HS-27A (cell line): ENCODE data around the gene JOSD2.

Experiments used
- DNase-seq: peaks from one replicate; pipeline ENCODE4 v3.0.0-alpha.2; 2012; ENCODE audit warnings: low read depth, missing footprints

The JOSD2 gene, protein sequence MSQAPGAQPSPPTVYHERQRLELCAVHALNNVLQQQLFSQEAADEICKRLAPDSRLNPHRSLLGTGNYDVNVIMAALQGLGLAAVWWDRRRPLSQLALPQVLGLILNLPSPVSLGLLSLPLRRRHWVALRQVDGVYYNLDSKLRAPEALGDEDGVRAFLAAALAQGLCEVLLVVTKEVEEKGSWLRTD

DNA sequence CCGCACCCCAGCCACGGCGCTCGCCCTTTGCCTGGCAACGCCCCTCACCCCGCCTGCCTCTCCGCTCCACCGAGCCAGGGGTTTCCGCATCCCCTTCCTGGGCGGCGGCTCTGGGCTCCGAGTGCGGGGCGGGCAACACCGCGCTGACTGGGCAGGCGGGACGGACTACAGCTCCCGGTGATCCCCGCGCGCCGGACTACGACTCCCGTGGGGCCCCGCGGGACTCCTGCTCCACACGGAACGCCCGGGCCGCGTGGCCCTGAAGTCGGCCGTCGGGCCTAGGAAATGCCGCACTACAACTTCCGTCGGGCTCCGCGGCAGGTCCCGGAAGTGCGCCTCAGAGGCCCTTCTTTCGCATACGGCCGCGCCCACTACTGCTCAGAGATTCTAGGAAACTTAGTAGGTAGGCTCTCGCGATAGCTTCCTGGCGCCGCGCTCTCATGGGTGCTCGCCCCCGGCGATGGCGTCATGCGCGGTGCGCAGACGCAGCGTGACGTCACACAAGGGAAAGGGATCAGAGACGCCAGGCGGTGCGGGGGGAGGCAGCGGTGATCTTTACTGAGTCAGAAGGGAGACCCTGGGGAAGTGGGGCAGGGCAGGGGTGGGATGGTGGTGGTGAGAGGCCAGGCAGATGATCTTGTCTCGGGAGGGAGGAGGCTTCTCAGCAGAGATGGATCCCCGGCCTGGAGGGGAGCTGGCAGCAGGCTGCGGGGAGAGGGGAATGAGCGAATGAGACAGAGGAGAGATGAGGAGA lies at the start of gene JOSD2:
TSS of gene JOSD2 (minus strand) at position 123 of the 754 bp plus-strand sequence. CDS start 760 bp downstream, outside the sequence.
- DNase-seq: peak; percentile 96

DNA sequence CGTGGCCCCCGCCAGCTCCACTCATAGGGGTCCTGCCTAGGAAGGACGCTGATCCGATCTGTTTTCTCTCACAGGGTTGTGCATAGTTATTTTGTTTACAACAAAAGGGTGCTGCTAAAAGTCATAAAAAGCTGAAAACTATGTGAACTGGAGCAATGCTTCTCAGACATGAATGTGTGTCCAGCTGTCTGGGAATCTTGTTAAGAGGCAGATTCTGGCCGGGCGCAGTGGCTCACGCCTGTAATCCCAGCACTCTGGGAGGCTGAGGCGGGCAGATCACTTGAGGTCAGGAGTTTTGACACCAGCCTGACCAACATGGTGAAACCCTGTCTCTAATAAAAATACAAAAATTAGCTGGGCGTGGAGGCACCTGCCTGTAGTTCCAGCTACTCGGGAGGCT lies 48.6 kb upstream of the JOSD2 start:
- no peak for DNase-seq

DNA sequence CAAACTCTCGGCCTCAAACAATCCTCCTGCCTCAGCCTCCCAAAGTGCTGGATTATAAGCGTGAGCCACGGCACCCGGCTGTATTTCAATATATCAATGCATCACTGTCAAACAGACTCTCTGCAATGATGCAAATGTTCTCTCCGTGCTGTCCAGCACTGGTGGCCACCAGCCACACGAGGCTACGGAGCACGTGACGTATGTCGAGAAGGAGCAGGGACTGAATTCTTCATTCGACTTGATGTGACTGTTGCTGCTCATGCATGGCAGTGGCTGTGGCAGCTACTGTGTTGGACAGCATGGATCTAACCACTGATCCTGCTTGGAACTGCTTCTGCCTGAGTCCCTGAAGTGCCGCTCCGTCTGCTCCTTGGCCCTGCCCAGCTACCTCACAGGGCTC lies 47.5 kb upstream of the JOSD2 start:
- DNase-seq: no peak

DNA sequence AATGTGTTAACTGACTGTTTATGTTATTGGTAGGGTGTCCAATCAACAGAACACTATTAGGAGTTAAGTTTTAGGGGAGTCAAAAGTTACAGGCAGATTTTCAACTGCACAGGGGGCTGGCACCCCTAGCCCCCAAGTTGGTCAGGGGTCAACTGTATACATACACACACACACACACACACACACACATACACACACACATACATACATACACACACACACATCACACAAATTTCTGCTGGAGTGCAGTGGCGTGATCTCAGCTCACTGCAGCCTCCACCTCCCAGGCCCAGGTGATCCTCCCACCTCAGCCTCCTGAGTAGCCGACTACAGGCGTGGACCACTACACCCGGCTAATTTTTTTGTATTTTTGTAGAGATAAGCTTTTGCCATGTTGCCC lies 47.0 kb upstream of the JOSD2 start:
- DNase-seq: no peak

DNA sequence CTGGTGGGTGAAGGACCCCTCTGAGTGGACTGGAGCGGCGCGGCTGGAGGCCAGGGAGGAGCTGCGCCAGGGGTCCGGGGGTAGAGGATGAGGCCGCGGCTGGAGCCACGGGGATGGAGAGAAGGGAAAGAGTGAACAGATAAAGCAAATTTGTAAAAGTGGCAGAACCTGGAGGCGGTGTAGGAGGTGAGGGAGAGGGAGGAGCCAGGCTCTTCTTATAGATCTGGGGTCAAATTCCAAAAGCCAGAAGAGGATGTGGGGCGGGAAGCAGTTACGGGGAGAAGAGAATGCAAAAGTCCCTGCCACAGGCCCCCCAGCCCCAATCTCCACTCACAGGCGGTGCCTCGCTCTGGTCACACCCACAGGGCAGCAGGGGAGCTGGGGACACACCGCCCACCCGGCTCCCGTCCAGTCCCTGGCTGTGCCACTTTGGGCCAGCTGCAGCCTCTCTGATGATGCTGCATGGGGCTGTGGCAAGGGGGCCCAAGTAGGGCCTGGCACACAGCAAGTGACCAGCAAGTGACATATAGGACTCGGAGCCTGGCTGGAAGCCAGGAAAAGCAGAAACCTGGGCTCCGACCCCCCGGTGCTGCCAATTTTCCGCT lies 46.1 kb upstream of the JOSD2 start:
- no peak for DNase-seq

DNA sequence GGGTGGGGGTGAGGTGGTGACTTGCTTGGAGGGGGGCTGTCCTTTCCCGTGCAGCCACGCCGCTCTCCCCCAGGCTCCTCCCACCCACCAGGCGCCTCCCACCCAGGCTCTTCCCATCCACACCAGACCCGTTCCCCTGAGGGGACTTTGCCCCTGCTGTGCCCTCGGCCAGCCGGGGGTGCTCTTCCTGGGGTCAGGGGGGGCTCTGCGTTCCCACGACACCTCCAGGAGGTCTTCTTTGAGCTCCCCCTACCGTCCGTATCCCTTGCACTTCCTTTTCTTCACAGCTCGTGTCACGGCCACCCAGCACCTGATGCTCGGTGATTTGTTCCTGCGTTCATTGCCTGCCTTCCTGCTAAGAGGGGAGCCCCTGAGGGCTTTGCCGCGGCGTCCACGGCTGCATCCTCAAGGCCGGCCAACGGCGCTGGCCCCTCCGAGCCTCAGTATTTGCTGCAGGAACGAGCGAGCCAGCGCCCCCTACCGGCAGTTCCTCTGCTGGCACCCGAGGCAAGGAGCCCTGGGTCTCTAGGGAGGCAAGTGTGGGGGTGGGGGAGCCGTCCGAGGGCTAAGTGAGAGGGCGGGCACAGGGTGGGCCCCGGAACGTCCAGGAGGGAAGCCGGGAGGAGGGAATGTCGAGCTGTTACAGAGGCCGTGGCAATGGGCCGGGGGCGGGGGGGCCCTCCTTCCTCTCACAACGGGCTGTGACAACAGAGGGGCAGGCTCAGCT lies 45.5 kb upstream of the JOSD2 start:
- peak; percentile 34 for DNase-seq

DNA sequence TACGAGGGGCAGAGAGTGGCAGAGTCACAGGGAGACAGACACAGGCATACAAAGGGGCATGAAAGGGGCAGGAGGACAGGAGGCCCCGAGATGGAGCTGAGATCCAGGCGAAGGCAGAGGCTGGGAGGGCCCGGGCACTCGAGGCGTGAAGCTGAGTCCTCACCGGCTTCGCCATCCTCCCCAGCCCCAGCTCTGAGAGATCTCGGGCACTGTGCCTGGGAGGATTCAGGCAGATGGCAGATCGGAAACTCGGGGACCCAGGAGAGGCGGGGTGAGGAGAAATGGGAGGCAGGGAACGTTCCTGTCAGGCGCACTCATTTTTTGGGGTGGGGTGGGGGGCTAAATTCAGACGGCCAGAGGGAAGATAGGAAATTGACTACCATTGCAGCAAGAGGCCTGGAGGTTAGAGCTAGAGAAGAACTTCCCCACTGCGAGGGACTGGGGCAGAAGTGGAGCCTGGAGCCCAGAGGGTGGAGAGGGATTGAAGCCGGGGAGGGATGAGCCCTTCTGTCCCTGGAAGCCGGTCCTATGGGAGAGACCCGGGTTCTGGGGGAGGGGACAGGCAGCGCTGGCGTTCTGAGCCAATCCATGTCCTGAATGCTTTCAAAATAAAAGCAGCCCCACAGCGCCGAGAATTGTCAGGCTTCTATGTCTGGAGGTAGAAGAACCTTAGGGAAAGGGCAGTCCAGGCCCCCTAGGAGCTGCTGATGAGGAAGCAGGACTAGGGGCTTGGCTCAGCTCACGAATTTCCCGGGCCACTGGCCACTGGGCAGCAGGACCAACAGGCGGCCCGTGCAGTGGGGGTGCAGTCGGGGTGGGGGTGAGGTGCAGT lies 44.7 kb upstream of the JOSD2 start:
- no peak for DNase-seq

DNA sequence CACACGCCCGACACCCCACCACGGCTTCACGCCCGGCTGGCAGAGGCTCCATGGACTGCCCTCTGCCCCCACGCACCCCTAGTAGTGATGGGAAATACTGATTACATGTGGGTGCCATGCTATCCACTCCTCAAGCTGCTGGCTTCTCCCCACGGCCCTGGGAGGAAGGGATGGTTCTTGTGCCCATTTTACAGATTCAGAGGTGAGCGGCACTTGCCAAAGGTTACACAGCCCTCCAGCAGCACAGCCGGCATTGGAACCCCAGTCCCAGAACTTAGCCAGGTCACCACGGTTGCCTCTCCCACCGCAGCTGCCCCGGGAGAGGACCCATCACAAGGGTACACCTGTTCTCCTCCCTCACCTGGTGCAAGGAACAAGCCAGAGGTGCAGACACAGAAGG lies 44.0 kb upstream of the JOSD2 start:
- DNase-seq: no peak

DNA sequence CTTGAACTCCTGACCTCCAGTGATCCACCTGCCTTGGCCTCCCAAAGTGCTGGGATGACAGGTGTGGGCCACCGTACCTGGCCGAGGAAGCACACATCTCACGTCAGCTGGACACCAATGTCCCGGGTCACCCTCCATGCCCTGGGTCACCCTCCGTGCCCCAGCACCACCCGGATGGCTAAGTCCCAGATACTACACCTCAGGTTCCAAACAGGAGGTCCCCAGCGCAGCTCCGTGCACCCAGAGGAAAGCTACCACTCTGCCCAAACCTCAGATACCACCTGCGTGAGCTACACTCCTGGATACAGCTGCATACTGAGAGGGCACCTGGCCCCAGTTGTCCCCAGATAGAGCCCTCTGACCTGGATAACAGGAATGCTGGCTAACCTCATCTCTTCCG lies 43.2 kb upstream of the JOSD2 start:
- no peak for DNase-seq

DNA sequence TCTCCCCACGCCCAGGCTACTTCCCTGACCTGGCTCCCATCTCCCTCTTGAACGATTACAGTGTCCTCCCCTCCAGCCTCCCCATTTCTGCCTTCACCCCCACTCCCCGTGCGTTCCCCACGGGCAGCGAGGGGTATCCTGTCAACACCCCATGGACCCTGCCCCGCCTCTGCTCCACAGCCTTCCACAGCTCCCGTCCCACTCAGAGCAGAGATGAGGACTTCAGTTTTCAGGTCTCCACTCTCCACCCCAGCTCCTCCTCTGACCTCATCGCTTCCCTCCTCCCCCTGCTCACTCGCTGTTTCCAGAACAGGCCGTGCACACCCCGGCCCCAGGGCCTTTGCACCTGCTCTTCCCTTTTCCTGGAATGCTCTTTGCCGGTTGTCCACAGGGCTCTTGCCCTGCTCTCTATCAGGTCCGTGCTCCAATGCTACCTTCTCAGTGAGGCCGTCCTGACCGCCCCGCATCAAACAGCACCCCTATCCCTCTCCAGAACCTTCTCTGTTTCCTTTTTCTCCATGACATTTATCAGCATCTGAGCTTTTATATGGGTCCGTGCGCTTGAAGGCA lies 42.2 kb upstream of the JOSD2 start:
- no peak for DNase-seq

DNA sequence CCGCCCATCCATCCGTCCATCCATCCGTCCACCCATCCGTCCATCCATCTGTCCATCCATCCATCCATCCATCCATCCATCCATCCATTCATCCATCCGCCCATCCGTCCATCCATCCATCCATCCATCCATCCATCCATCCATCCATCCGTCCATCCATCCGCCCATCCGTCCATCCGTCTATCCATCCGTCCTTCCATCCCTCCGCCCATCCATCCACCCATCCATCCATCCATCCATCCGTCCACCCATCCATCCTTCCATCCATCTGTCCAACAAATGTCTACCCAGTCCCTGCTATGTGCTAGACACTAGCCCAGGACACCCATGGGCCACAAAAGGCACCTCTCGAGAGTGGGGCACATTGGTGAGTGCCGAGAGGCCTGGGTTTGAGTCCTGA lies 41.5 kb upstream of the JOSD2 start:
- no peak for DNase-seq

DNA sequence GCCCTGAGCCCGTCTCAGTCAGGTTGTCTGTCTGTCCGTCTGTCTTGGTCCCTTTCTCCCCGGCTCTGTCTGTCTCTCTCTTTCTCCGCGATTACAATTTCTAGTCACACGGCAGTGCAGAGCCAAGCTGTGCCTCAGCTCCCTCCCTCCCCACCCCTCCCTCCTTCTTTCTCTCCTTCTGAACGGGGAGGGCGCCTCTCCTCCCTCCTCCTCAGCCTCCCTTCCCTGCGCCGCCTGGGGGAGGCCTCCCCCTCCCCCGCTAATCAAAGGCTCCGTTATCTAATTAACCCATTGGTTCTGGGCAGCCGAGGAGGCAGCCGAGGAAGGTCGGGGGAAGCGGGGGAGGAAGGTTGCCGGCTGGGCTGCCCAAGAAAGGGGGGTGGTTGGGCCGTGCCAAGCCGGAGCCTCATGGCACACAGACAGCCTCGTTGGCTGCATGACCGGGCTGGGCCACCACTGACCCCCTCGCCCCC lies 40.8 kb upstream of the JOSD2 start:
- no peak for DNase-seq

DNA sequence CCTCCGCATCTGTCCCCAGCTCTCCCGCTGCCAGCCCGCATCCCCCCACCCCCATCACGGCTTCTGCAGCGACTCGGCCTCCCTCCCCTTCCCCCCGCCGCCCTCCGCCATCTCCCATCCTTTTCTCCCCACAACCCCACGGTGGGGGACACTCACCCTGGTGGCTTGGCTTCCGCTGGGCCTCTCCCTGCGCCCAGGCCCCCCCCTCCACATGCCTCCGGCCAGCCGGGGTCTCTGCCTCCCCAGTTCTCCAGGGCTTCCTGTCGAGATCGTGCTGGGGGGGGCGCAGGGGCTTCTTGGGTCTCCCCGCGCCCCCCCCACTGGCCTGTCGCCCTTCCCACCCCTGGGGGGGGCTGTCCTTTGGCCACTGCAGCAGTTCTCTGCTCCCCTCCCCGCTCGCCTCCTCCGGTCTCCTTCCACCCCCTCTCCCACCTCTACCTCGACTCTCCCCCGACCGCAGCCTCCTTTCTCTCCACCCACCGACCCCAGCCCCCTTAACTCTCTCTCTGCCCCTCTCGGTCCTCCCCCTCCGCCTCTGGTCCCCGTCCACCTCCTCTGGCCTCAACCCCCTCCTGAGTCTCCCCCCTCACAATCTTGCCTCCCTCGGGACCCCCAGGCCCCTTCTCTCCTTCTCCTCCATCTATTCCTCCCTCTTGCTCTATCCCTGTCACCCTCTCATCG lies 40.2 kb upstream of the JOSD2 start:
- DNase-seq: no peak

DNA sequence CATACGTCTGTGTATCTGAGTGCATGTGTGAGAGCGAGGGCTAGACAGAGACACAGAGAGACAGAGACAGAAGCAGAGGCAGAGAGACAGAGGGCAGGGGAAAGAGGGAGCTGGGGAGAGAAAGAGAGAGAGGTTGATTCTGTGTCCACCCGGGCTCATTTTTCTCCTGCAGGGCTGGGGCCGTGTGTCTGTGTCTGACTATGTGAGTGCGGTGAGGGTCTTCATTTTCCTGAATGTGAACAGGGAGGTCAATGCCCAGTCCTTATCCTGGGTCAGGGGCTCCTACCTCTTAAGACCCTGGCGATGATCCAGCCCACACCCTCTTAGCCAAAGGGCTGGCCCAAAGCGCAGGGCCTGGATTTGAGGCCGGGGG lies 39.6 kb upstream of the JOSD2 start:
- DNase-seq: no peak

DNA sequence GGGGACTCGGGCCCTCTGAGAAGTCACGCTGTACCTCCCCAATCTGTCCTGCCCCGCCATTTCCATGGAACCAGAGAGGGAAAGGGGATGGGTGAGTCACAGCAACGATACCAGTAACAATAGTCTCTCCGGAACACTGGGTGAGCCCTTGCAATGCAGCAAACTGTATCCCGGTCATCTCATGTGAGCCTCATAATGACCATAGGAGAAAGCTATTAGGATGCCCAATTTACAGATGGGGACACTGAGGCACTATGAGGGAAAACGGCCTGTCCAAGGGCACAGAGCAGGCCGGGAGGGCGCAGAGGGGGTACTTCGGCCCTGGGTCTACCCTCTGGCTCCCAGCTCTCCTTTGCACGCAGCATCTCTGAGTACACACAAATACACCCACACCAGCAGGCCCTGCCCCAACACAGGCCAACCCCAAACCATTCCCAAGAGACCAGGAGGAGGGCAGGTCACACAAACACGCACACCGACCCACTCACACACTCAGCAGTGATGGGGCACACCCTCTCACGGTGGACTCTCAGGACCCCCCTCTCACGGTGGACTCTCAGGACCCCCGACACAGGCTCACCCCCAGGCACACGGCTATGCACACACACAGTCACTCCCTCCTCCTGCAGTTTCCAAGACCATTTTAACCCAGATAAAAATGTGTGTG lies 39.1 kb upstream of the JOSD2 start:
- no peak for DNase-seq

DNA sequence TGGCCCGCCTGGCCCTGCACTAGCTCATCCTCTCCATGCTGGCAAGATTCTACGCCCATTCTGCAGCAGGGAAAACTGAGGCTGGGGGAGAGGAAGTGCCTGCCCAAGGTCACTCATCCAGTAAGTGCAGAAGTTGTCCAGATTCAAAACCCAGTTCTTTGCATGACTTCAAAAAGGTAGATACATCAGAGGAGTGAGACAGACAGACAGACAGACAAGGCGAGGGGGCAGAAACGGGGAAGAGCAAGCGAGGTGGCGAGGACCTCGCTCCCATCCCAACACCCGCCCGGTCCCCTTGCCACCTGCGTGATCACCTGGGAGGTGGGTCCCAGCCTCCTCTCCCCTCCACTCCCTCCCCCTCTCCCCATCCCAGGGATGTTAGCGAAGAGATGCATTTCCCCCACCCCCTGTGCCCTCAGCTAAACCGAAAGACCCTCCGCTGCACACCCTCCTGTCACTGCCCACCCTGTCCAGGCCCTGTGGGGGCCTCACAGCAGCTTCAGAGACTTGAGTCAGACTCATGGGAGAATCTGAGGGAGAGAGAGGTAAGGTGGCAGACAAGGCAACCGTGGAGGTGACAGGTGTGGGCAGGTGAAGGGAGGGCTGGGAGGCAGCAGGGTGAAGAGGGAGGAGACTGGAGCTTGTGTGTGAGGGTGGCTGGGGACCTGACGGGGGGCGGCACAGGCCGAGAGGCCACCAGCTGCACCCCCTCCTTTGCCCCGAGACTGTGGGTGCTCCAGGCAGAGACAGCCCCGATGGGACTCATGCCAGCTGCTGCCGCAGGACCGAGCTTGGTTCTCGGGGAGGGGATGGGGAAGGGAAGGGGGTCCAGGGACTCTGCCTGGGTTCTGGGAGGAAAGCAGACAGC lies 38.3 kb upstream of the JOSD2 start:
- no peak for DNase-seq

DNA sequence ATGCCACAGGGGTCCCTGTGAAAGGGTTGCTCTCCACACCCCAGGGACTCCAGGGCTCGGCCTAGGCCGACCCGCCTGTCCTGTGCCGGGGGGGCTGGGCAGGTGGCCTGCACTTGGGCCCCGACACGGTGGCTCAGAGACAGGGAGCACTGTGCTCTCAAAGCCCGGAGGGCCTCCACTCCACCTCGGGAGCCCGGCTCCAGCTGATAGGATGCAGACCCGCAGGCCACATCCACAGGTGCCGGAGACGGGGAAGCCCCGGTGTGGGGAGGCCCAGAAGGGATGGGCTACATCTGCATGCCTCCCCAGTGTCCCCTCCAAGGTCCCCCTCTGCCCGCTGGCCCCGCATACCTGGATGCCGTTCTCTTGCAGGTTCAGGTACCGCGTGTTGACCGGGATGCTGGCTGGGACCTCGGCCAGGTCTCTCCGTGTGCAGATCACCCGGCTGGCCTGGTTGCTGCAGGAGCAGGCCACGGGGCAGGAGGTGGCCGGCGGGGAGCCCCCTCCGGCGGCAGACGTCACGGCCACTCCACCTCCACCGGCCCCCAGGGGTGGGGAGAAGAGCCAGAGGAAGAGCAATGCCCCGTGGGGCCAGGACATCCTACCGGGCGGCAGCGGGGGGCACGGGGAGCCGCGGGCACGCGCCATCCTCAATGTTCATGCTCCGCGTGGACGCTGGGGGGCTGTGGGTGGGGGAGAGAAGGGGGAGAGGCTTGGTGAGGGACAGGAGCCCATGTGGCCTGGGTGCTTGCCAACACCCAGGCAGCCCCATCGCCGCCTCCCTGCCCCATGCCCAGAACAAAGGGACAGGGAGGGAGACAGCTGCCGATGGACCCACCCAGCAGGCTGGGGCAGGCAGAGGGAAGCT lies 37.4 kb upstream of the JOSD2 start:
- no peak for DNase-seq
